DOHH2 (cell line): ENCODE measurements around the gene TICRR.

Source experiments
- CTCF ChIP-seq: fragments of 200-600 bp; sonication (generic); IDR thresholded peaks from one replicate; pipeline ENCODE4 v1.5.1; 2014; ENCODE audit warnings: antibody characterized with exemption, mild to moderate bottlenecking, low read depth, low read length; ENCODE audit not compliant: poor library complexity, severe bottlenecking
- EZH2phosphoT487 ChIP-seq: fragments of 200-600 bp; sonication (generic); IDR thresholded peaks from 2 replicates; pipeline ENCODE4 v1.6.1; 2017; ENCODE audit warnings: borderline replicate concordance, mild to moderate bottlenecking, antibody characterized with exemption, low read length, moderate library complexity, mixed read lengths

GRCh38 chr15:89533861-89534544, 41.3 kb upstream of the TICRR start:
- TF ChIP-seq CTCF (no peak), EZH2phosphoT487 (no peak)
